ENCODE data around the gene KHDC1.

DNA sequence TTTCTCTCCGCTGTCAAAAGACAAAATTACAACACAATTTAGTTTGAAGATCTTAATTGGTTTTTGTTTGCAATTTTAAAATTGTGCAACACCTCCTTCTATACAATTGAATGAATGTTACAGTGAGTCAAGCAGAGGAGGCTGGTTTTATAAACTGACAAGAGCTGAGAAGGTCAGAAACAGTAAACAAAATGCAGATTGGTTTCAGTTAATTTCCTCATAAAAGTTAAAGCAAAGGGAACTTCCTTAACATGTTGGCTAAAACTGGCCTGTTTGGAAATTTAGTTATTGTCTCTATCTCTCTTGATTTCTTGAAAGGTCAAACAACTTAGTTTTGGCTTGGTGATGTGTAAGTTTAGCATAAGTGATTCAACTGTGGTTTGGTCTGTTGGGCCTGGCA, 59.9 kb downstream of the KHDC1 start:
- TF ChIP-seq L3MBTL2 (conservative IDR thresholded peaks at IDR 0.05) (no peak), FOXK2 (IDR thresholded peaks at IDR 0.05) (no peak), SP1 (IDR thresholded peaks at IDR 0.05) (no peak), BHLHE40 (IDR thresholded peaks at IDR 0.05; ENCODE audit: borderline replicate concordance) (no peak), ARNT (IDR thresholded peaks at IDR 0.05) (no peak), SUZ12 (IDR thresholded peaks at IDR 0.05) (no peak), ELF4 (IDR thresholded peaks at IDR 0.05) (no peak)
